Epithelial cell of umbilical artery (primary cell): ENCODE data around the gene MYO5C. TPM values are rescaled to one million over a fixed set of nuclear protein-coding genes. Genes with fewer than 3 reads are reported as not detected.

Experiments used
- total RNA-seq: library from RNA; depleted of rRNA; stranded (reverse); fragments of >200 nt; gene quantifications from 2 replicates; pipeline ENCODE4 v1.2.3, GENCODE V29; 2014

MYO5C gene
- total RNA-seq: 2.9 and 11.9 TPM in 2 replicates

GRCh38 chr15:52295421-52296001, at the start of gene MYO5C:
MYO5C (minus strand) TSS chr15:52295804; CDS start chr15:52295636, 168 bp downstream.

GRCh38 chr15:52191207-52191606, 104.4 kb downstream of the MYO5C start, which contains the start of gene GNB5:
GNB5 (minus strand) TSS chr15:52191392; CDS start chr15:52184676, 6,716 bp downstream.

Other genes starting within 250 kb of the MYO5C start
- gene BCL2L10, start 183.0 kb downstream of the MYO5C start, total RNA-seq: 0.32 and 0.46 TPM in 2 replicates
- gene GNB5, start 104.4 kb downstream of the MYO5C start, total RNA-seq: 24.4 and 36.0 TPM in 2 replicates
- 55.2 and 74.4 TPM in 2 replicates for gene MYO5A, start 233.1 kb upstream of the MYO5C start, total RNA-seq